GM21423 (cell line): Measurements from ENCODE around the gene MICB.
"Not testable (repeated sequence)": the region's sequence is repeated elsewhere in the genome, so short reads cannot be mapped to it uniquely, and the experiment has no call there.

Experiments used
- ATAC-seq: cut with Tn5 transposase; IDR thresholded peaks from one replicate; pipeline ENCODE4 v1.9.1; 2021; ENCODE audit warnings: mild to moderate bottlenecking, moderate library complexity; ENCODE audit not compliant: unreplicated experiment

The MICB gene

GRCh38 chr6:31535538-31536324, 37.8 kb downstream of the MICB start:
- no peak for ATAC-seq

GRCh38 chr6:31538805-31539400, 41.0 kb downstream of the MICB start:
- no peak for ATAC-seq

- ATAC-seq = no peak
Measured at GRCh38 chr6:31540640-31541039, 42.7 kb downstream of the MICB start.

- ATAC-seq = no peak
Measured at GRCh38 chr6:31541059-31541657, 43.2 kb downstream of the MICB start.

- peak; percentile 70 for ATAC-seq
Measured at GRCh38 chr6:31541658-31542521, 43.9 kb downstream of the MICB start, which contains the start of gene DDX39B. TSS of gene DDX39B (minus strand) at chr6:31542003. CDS start at chr6:31540532, 1,471 bp downstream.

- ATAC-seq = no peak
Measured at GRCh38 chr6:31543639-31544038, 45.7 kb downstream of the MICB start.

- ATAC-seq = no peak
Measured at GRCh38 chr6:31544676-31545075, 46.7 kb downstream of the MICB start.

GRCh38 chr6:31545291-31545690, 47.3 kb downstream of the MICB start:
- ATAC-seq = no peak

- peak; percentile 35 for ATAC-seq
Measured at GRCh38 chr6:31546339-31546957, 48.5 kb downstream of the MICB start, which contains the start of gene ATP6V1G2. TSS of gene ATP6V1G2 (minus strand) at chr6:31546608. CDS start at chr6:31546559, 49 bp downstream.

- peak; percentile 75 for ATAC-seq
Measured at GRCh38 chr6:31546958-31547726, 49.2 kb downstream of the MICB start, which contains the start of gene NFKBIL1. TSS of gene NFKBIL1 (plus strand) at chr6:31547608. CDS start at chr6:31547695, 87 bp downstream.

GRCh38 chr6:31547727-31548543, 50.0 kb downstream of the MICB start:
- ATAC-seq = no peak

GRCh38 chr6:31548544-31548873, 50.6 kb downstream of the MICB start:
- no peak for ATAC-seq

- not testable (repeated sequence) for ATAC-seq
Measured at GRCh38 chr6:31551371-31551770, 53.4 kb downstream of the MICB start.

GRCh38 chr6:31556307-31556706, 58.4 kb downstream of the MICB start:
- ATAC-seq = no peak

- no peak for ATAC-seq
Measured at GRCh38 chr6:31557443-31558317, 59.7 kb downstream of the MICB start.

- no peak for ATAC-seq
Measured at GRCh38 chr6:31558318-31558625, 60.3 kb downstream of the MICB start.

GRCh38 chr6:31558631-31559500, 60.9 kb downstream of the MICB start:
- ATAC-seq = no peak
